Measurements from ENCODE around the gene ARHGAP26.

Gene ARHGAP26

GRCh38 chr5:143054480-143054941 is 284.3 kb downstream of the ARHGAP26 start:
- Mint-ChIP-seq H3K4me1 (ENCODE audit: low read depth) (peaks cover 51% of the 10 kb centered on the region), H3K9me3 (ENCODE audit: low read depth) (no peaks in the 10 kb centered on the region), H3K27me3 (no peaks in the 10 kb centered on the region), H3K36me3 (peaks cover 58% of the 10 kb centered on the region), H3K27ac (peak overlapping the region; percentile 83), H3K4me3 (peak overlapping the region; percentile 24)

GRCh38 chr5:143055596-143056338 is 285.6 kb downstream of the ARHGAP26 start:
- H3K4me1 Mint-ChIP-seq (ENCODE audit: low read depth) = peaks cover 44% of the 10 kb centered on the region
- peak overlapping the region; percentile 83 for H3K27ac Mint-ChIP-seq
- H3K36me3 Mint-ChIP-seq = peaks cover 54% of the 10 kb centered on the region
- H3K4me3 Mint-ChIP-seq = no peak overlapping the region
- no peaks in the 10 kb centered on the region for H3K9me3 Mint-ChIP-seq (ENCODE audit: low read depth)
- no peaks in the 10 kb centered on the region for H3K27me3 Mint-ChIP-seq

- H3K36me3 Mint-ChIP-seq = peaks cover 55% of the 10 kb centered on the region
- H3K27ac Mint-ChIP-seq = peak overlapping the region; percentile 83
- no peaks in the 10 kb centered on the region for H3K27me3 Mint-ChIP-seq
- peaks cover 44% of the 10 kb centered on the region for H3K4me1 Mint-ChIP-seq (ENCODE audit: low read depth)
- no peaks in the 10 kb centered on the region for H3K9me3 Mint-ChIP-seq (ENCODE audit: low read depth)
- H3K4me3 Mint-ChIP-seq = no peak overlapping the region
Measured at GRCh38 chr5:143056339-143056704, 286.1 kb downstream of the ARHGAP26 start.

GRCh38 chr5:143056792-143057579 is 286.8 kb downstream of the ARHGAP26 start:
- peak overlapping the region; percentile 83 for H3K27ac Mint-ChIP-seq
- H3K36me3 Mint-ChIP-seq = peaks cover 59% of the 10 kb centered on the region
- no peaks in the 10 kb centered on the region for H3K9me3 Mint-ChIP-seq (ENCODE audit: low read depth)
- H3K4me1 Mint-ChIP-seq (ENCODE audit: low read depth) = peaks cover 42% of the 10 kb centered on the region
- no peaks in the 10 kb centered on the region for H3K27me3 Mint-ChIP-seq
- no peak overlapping the region for H3K4me3 Mint-ChIP-seq

- peaks cover 64% of the 10 kb centered on the region for H3K36me3 Mint-ChIP-seq
- H3K4me3 Mint-ChIP-seq = no peak overlapping the region
- H3K9me3 Mint-ChIP-seq (ENCODE audit: low read depth) = no peaks in the 10 kb centered on the region
- no peaks in the 10 kb centered on the region for H3K27me3 Mint-ChIP-seq
- no peak overlapping the region for H3K27ac Mint-ChIP-seq
- H3K4me1 Mint-ChIP-seq (ENCODE audit: low read depth) = peaks cover 43% of the 10 kb centered on the region
Measured at GRCh38 chr5:143057580-143057999, 287.4 kb downstream of the ARHGAP26 start.

- Mint-ChIP-seq H3K27ac (no peak overlapping the region), H3K27me3 (no peaks in the 10 kb centered on the region), H3K9me3 (ENCODE audit: low read depth) (no peaks in the 10 kb centered on the region), H3K36me3 (peaks cover 67% of the 10 kb centered on the region), H3K4me3 (no peak overlapping the region), H3K4me1 (ENCODE audit: low read depth) (peaks cover 29% of the 10 kb centered on the region)
Measured at GRCh38 chr5:143059355-143059754, 289.2 kb downstream of the ARHGAP26 start.

GRCh38 chr5:143059976-143060765 is 290.0 kb downstream of the ARHGAP26 start:
- Mint-ChIP-seq H3K27ac (no peak overlapping the region), H3K9me3 (ENCODE audit: low read depth) (no peaks in the 10 kb centered on the region), H3K4me1 (ENCODE audit: low read depth) (peaks cover 24% of the 10 kb centered on the region), H3K36me3 (peaks cover 65% of the 10 kb centered on the region), H3K4me3 (no peak overlapping the region), H3K27me3 (no peaks in the 10 kb centered on the region)

- Mint-ChIP-seq H3K9me3 (ENCODE audit: low read depth) (no peaks in the 10 kb centered on the region), H3K4me3 (no peak overlapping the region), H3K4me1 (ENCODE audit: low read depth) (peaks cover 16% of the 10 kb centered on the region), H3K27me3 (no peaks in the 10 kb centered on the region), H3K36me3 (peaks cover 71% of the 10 kb centered on the region), H3K27ac (no peak overlapping the region)
Measured at GRCh38 chr5:143061161-143061945, 291.2 kb downstream of the ARHGAP26 start.

GRCh38 chr5:143062379-143062778 is 292.2 kb downstream of the ARHGAP26 start:
- Mint-ChIP-seq H3K36me3 (peaks cover 66% of the 10 kb centered on the region), H3K4me3 (no peak overlapping the region), H3K9me3 (ENCODE audit: low read depth) (no peaks in the 10 kb centered on the region), H3K27me3 (no peaks in the 10 kb centered on the region), H3K4me1 (ENCODE audit: low read depth) (peaks cover 20% of the 10 kb centered on the region), H3K27ac (no peak overlapping the region)

- H3K9me3 Mint-ChIP-seq (ENCODE audit: low read depth) = no peaks in the 10 kb centered on the region
- no peak overlapping the region for H3K4me3 Mint-ChIP-seq
- H3K36me3 Mint-ChIP-seq = peaks cover 64% of the 10 kb centered on the region
- no peak overlapping the region for H3K27ac Mint-ChIP-seq
- H3K4me1 Mint-ChIP-seq (ENCODE audit: low read depth) = peaks cover 24% of the 10 kb centered on the region
- H3K27me3 Mint-ChIP-seq = no peaks in the 10 kb centered on the region
Measured at GRCh38 chr5:143063175-143063970, 293.2 kb downstream of the ARHGAP26 start.

- Mint-ChIP-seq H3K36me3 (peaks cover 64% of the 10 kb centered on the region), H3K4me3 (no peak overlapping the region), H3K9me3 (ENCODE audit: low read depth) (no peaks in the 10 kb centered on the region), H3K4me1 (ENCODE audit: low read depth) (peaks cover 28% of the 10 kb centered on the region), H3K27ac (no peak overlapping the region), H3K27me3 (no peaks in the 10 kb centered on the region)
Measured at GRCh38 chr5:143064218-143064641, 294.1 kb downstream of the ARHGAP26 start.

GRCh38 chr5:143064676-143065075 is 294.5 kb downstream of the ARHGAP26 start:
- Mint-ChIP-seq H3K27me3 (no peaks in the 10 kb centered on the region), H3K27ac (no peak overlapping the region), H3K4me1 (ENCODE audit: low read depth) (peaks cover 25% of the 10 kb centered on the region), H3K36me3 (peaks cover 63% of the 10 kb centered on the region), H3K9me3 (ENCODE audit: low read depth) (no peaks in the 10 kb centered on the region), H3K4me3 (no peak overlapping the region)

GRCh38 chr5:143065185-143065965 is 295.2 kb downstream of the ARHGAP26 start:
- no peak overlapping the region for H3K27ac Mint-ChIP-seq
- no peaks in the 10 kb centered on the region for H3K9me3 Mint-ChIP-seq (ENCODE audit: low read depth)
- H3K36me3 Mint-ChIP-seq = peaks cover 68% of the 10 kb centered on the region
- H3K27me3 Mint-ChIP-seq = no peaks in the 10 kb centered on the region
- peaks cover 24% of the 10 kb centered on the region for H3K4me1 Mint-ChIP-seq (ENCODE audit: low read depth)
- H3K4me3 Mint-ChIP-seq = no peak overlapping the region
